HG03066 (cell line): Measurements from ENCODE around the gene TUBA1A.
"Not testable (repeated sequence)": the region's sequence is repeated elsewhere in the genome, so short reads cannot be mapped to it uniquely, and the experiment has no call there.

Source experiments
- ATAC-seq: cut with Tn5 transposase; IDR thresholded peaks from one replicate; pipeline ENCODE4 v1.9.1; 2021; ENCODE audit warnings: low read depth; ENCODE audit not compliant: unreplicated experiment

TUBA1A gene

DNA sequence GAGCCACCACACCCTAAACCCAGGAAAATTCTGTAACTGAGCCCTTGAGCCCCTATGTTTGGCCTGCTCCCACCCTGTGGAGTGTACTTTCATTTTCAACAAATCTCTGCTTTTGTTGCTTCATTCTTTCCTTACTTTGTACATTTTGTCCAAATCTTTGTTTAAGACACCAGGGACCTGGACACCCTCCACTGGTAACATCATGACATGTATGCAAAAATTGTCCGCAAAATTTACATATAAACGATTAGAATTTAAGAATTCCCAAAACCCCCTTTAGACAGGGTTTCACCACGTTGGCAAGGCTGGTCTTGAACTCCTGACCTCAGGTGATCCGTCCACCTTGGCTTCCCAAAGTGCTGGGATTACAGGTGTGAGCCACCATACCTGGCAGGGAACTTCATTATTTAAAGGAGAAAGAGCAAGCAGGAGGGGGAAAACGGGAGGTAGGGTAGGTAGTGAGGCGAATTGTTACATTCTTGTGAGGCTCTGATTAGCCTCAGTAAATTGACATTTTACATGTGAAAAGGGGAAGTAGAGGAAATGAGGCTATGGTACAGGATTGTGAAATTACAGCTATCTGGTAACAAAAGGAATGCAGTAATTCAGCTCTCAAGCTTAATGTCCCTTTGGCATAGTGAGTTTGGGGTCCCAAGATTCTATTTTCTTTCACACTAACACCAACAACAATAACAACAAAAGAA lies 27.6 kb downstream of the TUBA1A start:
- no peak for ATAC-seq

DNA sequence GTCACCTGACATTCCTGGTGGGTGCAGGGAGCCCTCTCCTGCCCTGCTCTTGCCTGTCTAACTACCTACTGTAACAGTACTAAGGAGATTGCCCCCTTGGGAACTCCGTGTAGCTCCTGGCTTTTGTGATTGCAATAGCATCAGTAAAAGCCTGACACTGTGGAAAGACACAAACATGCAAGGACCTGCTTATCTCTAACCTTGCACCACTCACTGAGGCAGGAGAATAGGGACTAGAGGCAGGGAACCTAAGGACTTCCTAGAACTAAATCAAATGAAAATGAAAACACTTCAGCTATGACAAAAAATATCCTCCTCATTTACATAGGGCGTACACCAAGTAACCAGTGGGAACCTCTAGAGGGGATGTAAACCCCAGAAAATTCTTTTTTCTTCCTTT lies 28.5 kb downstream of the TUBA1A start:
- no peak for ATAC-seq

DNA sequence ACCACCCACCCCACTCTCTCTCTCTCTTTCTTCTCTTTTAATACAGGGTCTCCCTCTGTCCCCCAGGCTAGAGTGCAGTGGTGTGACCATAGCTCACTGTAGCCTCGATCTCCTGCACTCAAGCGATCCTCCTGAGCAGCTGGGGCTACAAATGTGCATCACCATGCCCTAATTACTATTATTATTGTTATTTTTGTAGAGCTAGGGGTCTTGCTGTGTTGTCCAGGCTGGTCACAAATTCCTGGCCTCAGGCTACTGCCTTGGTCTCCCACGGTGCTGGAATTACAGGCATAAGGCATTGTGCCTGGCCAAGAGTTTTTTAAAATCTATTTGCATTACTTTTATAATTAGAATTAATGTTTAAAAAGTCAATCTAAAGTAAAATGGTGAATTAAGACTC lies 34.7 kb downstream of the TUBA1A start:
- ATAC-seq: no peak

DNA sequence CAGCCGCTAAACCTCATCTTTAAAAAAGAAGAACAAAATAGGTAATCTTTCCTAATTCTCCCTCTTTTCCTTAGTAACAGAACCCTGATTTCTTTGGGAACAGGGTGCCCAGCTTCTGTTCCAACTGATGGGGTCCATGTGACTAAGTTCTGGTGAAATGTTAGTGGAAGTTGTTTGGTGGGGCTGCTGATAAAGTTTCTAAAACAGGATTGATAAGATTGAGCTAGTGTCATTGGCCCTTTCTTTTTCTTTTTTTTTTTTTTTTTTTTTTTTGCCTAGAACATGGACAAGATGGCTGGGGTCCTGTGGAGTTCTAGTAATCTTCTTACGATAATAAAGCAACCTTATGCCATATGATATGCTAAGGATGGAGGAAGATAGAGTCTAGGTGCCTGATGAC lies 41.5 kb downstream of the TUBA1A start:
- ATAC-seq: no peak

DNA sequence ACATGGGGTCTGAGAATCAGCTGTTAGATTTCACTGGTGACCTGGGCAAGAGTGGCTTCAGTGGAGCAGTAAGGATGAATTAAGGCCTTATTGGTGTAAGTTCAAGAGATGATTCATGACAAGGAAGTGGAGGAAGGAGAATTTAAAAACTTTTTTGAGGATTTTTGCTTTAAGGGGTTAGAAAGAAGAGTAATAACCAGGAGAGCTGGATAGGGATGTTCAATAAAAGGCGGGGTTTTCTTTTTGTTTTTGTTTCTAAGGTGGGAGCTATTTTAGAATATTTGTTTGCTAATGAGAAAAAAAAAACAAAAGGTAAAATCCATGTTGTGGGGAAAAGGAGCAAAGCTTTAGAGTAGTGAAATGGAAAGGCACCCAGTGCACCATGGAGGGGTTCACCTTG lies 42.5 kb downstream of the TUBA1A start:
- no peak for ATAC-seq

DNA sequence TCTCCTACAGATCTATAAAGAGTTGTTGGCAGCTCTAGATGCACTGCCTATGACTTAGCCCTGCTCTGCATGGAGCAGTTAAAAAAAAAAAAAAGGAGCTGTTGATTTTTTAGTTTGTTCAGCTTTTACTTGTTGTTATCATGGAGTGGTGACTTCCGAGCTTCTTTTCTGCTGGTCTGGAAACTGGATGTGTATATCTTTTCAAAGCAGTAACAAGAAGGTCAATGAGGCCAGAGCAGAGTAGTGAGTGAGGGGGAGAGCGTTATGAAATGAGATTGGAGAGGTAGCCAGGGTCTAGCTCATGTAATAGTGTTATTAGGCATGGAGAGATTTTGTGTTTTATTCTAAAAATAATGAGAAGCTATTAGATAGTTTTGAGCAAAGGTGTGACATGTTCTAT lies 44.5 kb downstream of the TUBA1A start:
- ATAC-seq: no peak

DNA sequence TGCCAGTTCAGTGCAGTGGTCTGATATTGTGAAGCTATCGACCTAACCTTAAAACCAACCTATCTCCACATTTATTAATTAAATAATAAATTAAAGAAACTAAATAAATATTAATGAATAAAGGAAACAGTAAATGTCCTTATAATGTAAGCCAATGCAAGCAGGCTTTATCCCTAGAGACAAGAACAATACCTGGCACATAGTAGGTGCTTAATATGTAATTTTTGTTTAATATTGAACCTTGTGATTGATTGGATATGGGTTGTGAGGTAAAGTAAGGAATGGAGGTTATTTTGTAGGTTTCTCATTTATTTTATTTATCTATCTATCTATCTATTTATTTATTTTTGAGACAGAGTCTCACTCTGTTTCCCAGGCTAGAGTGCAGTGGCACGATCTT lies 49.9 kb downstream of the TUBA1A start:
- ATAC-seq: no peak

DNA sequence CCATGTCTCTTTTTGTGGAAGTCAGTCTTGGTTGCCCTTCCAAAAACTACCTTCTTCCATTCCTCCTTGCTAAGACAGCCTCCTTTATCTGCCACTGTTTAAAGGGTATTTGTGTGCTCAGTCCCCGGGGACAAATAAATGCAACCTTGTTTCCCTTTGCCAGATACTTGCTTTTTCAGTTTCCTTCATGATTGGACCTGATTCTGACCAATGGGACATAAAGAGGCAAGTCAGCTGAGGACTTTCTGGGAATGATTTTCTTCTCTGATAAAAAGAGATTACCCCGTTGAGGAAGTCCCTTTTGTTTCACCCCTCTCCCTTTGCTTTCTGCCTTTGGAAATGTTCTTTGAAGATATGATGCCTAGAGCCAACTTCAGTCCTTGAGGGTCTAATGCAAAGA lies 50.3 kb downstream of the TUBA1A start:
- no peak for ATAC-seq

DNA sequence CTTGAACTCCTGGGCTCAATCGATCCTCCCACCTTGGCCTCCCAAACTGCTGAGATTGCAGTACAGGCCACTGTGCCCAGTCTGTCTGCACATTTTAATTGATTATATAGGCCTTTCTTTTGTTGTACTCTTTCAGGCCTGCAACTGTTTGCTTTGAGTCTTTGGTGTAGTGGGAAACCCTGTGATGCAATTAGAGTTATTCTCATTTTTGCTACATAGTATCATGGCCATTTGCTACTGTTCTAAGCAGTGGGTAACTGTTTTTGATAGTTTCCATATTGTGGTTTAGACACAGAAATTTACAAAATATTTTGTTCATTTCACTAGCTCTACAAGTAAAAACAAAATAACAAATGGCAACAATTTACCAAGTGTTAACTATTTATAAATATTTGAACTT lies 51.4 kb downstream of the TUBA1A start:
- no peak for ATAC-seq

DNA sequence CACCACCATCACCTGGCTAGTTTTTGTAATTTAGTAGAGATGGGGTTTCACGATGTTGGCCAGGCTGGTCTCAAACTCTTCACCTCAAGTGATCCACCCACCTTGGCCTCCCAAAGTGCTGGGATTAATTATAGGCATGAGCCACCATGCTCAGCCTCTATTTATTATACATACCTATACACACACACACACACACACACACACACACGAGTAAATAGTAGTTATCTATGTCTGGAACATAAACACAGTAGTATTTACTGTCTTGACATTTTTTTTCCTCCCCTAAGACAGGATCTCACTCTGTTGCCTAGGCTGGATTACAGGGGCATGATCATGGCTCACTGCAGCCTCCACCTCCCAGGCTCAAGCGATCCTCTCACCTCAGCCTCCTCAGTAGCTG lies 51.9 kb downstream of the TUBA1A start:
- ATAC-seq: not testable (repeated sequence)
